ENCODE data around the gene KCTD10.

DNA sequence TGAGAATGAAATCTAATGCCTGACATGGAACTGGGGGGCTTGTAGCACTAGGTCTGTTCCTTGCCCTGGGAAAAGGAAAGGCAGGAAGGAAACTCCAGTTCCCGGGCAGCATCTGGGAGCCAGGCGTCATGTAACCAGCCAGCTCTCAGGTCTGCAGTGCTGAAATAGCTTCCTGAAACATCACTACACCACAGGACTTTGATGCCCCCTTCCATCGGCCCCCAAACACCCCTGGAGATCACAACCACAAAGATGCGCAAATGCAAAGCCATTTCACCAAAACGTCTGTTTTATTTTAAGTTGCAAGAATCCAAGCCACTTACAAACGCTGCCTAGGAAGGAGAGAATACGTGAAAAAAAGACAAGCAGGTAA is 40.9 kb downstream of the KCTD10 start:
- TF ChIP-seq POLR2A (IDR thresholded peaks at IDR 0.05; ENCODE audit: low read length) (no peak), ESRRA (IDR thresholded peaks at IDR 0.05; ENCODE audit: borderline replicate concordance, low read length) (no peak), JUN (IDR thresholded peaks at IDR 0.05) (no peak)
- TF ChIP-seq, protein P1, sequence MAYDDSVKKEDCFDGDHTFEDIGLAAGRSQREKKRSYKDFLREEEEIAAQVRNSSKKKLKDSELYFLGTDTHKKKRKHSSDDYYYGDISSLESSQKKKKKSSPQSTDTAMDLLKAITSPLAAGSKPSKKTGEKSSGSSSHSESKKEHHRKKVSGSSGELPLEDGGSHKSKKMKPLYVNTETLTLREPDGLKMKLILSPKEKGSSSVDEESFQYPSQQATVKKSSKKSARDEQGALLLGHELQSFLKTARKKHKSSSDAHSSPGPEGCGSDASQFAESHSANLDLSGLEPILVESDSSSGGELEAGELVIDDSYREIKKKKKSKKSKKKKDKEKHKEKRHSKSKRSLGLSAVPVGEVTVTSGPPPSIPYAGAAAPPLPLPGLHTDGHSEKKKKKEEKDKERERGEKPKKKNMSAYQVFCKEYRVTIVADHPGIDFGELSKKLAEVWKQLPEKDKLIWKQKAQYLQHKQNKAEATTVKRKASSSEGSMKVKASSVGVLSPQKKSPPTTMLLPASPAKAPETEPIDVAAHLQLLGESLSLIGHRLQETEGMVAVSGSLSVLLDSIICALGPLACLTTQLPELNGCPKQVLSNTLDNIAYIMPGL (CRISPR knock-in tag; IDR thresholded peaks at IDR 0.05; ENCODE audit: borderline replicate concordance), result no peak
- TF ChIP-seq, protein P2, sequence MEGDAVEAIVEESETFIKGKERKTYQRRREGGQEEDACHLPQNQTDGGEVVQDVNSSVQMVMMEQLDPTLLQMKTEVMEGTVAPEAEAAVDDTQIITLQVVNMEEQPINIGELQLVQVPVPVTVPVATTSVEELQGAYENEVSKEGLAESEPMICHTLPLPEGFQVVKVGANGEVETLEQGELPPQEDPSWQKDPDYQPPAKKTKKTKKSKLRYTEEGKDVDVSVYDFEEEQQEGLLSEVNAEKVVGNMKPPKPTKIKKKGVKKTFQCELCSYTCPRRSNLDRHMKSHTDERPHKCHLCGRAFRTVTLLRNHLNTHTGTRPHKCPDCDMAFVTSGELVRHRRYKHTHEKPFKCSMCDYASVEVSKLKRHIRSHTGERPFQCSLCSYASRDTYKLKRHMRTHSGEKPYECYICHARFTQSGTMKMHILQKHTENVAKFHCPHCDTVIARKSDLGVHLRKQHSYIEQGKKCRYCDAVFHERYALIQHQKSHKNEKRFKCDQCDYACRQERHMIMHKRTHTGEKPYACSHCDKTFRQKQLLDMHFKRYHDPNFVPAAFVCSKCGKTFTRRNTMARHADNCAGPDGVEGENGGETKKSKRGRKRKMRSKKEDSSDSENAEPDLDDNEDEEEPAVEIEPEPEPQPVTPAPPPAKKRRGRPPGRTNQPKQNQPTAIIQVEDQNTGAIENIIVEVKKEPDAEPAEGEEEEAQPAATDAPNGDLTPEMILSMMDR (IDR thresholded peaks at IDR 0.05), result no peak
- TF ChIP-seq, protein P3, sequence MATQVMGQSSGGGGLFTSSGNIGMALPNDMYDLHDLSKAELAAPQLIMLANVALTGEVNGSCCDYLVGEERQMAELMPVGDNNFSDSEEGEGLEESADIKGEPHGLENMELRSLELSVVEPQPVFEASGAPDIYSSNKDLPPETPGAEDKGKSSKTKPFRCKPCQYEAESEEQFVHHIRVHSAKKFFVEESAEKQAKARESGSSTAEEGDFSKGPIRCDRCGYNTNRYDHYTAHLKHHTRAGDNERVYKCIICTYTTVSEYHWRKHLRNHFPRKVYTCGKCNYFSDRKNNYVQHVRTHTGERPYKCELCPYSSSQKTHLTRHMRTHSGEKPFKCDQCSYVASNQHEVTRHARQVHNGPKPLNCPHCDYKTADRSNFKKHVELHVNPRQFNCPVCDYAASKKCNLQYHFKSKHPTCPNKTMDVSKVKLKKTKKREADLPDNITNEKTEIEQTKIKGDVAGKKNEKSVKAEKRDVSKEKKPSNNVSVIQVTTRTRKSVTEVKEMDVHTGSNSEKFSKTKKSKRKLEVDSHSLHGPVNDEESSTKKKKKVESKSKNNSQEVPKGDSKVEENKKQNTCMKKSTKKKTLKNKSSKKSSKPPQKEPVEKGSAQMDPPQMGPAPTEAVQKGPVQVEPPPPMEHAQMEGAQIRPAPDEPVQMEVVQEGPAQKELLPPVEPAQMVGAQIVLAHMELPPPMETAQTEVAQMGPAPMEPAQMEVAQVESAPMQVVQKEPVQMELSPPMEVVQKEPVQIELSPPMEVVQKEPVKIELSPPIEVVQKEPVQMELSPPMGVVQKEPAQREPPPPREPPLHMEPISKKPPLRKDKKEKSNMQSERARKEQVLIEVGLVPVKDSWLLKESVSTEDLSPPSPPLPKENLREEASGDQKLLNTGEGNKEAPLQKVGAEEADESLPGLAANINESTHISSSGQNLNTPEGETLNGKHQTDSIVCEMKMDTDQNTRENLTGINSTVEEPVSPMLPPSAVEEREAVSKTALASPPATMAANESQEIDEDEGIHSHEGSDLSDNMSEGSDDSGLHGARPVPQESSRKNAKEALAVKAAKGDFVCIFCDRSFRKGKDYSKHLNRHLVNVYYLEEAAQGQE (IDR thresholded peaks at IDR 0.05), result no peak

Data from A549 (cell line).